Testis (tissue), 3 donors: ENCODE measurements around the gene MTG2. TPM values are rescaled to one million over a fixed set of nuclear protein-coding genes. Genes with fewer than 3 reads are reported as not detected.

Source experiments
- DNase-seq: peaks from one replicate; pipeline ENCODE4 v3.0.0-alpha.2; 2019
- H3K27ac ChIP-seq, 2 donors: fragments of 200-600 bp; sonication (generic); one replicate each; pipeline ENCODE4 v1.5.1; 2019
- H3K27me3 ChIP-seq: fragments of 200-600 bp; sonication (generic); one replicate; pipeline ENCODE4 v1.5.1; 2019
- H3K36me3 ChIP-seq: fragments of 200-600 bp; sonication (generic); one replicate; pipeline ENCODE4 v1.5.1; 2017; ENCODE audit warnings: low read depth; ENCODE audit errors: missing control alignments
- H3K4me1 ChIP-seq: fragments of 200-600 bp; sonication (generic); one replicate; pipeline ENCODE4 v1.5.1; 2019
- H3K4me3 ChIP-seq, 2 donors: fragments of 200-600 bp; sonication (generic); one replicate each; pipeline ENCODE4 v1.5.1; 2017 to 2019
- H3K9me3 ChIP-seq: fragments of 200-600 bp; sonication (generic); one replicate; pipeline ENCODE4 v1.5.1; 2017
- POLR2A ChIP-seq: fragments of 450-650 bp; IDR thresholded peaks from one replicate; pipeline ENCODE4 v1.6.1; 2017; ENCODE audit warnings: antibody characterized with exemption, mild to moderate bottlenecking, moderate library complexity
- WGBS, 2 donors: methylation state at CpG; one replicate each; pipeline ENCODE4 v1.1.5; 2018; 5-methylcytosine and 5-hydroxymethylcytosine counted together
- intact Hi-C: fragments of 100-400 bp; cut with DNase I; formaldehyde crosslinking; loops from one replicate; pipeline ENCODE4 v1.15.1; 2023; ENCODE audit warnings: low total_unique reads
- polyA plus RNA-seq: library from polyadenylated mRNA; stranded (reverse); fragments of 350-450 nt; fragmentation: Illumina TruSeq; extraction: RNeasy Lipid Tissue Mini Kit (QIAGEN cat#74804); gene quantifications from one replicate; pipeline ENCODE4 v1.2.3, GENCODE V29; 2014; ENCODE audit warnings: low read depth, low replicate concordance; ENCODE audit not compliant: insufficient read depth
- total RNA-seq, 2 donors: library from RNA; depleted of rRNA; stranded (reverse); fragments of >200 nt; gene quantifications; one replicate each; pipeline ENCODE4 v1.2.3, GENCODE V29; 2016
- TF ChIP-seq, protein P1 (sequence below), 3 experiments: fragments of 450-650 bp in 2 of 3; fragments of 200-600 bp in 1 of 3; sonication (generic) in 1 of 3; IDR thresholded peaks; one replicate each; pipeline ENCODE4 v1.5.1; 2016 to 2019; ENCODE audit warnings: antibody characterized with exemption in 3 of 3, mild to moderate bottlenecking in 2 of 3, moderate library complexity in 1 of 3

Gene MTG2
- total and polyA plus RNA-seq, 3 donors from 2014 or later, result 53.3 to 76.8 (median 61.9) TPM

- H3K9me3 ChIP-seq, result no peaks in the 10 kb centered on the region
- DNase-seq, result no peak
- no peaks in the 10 kb centered on the region for H3K27me3 ChIP-seq
- H3K27ac ChIP-seq, result no peak overlapping the region
- H3K4me1 ChIP-seq, result no peaks in the 10 kb centered on the region
- intact Hi-C loops, result no loop called here
- 90 to 93% methylated on average over 24 to 29 of the region's 29 CpGs for WGBS, 2 donors
- H3K36me3 ChIP-seq, result no peaks in the 10 kb centered on the region
- H3K4me3 ChIP-seq, result no peak overlapping the region
- TF ChIP-seq, protein P1, sequence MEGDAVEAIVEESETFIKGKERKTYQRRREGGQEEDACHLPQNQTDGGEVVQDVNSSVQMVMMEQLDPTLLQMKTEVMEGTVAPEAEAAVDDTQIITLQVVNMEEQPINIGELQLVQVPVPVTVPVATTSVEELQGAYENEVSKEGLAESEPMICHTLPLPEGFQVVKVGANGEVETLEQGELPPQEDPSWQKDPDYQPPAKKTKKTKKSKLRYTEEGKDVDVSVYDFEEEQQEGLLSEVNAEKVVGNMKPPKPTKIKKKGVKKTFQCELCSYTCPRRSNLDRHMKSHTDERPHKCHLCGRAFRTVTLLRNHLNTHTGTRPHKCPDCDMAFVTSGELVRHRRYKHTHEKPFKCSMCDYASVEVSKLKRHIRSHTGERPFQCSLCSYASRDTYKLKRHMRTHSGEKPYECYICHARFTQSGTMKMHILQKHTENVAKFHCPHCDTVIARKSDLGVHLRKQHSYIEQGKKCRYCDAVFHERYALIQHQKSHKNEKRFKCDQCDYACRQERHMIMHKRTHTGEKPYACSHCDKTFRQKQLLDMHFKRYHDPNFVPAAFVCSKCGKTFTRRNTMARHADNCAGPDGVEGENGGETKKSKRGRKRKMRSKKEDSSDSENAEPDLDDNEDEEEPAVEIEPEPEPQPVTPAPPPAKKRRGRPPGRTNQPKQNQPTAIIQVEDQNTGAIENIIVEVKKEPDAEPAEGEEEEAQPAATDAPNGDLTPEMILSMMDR (IDR thresholded peaks at IDR 0.05), result no peak
- no peak for TF ChIP-seq POLR2A
Observed at GRCh38 chr20:62163986-62164762, 18.7 kb upstream of the MTG2 start.

DNA sequence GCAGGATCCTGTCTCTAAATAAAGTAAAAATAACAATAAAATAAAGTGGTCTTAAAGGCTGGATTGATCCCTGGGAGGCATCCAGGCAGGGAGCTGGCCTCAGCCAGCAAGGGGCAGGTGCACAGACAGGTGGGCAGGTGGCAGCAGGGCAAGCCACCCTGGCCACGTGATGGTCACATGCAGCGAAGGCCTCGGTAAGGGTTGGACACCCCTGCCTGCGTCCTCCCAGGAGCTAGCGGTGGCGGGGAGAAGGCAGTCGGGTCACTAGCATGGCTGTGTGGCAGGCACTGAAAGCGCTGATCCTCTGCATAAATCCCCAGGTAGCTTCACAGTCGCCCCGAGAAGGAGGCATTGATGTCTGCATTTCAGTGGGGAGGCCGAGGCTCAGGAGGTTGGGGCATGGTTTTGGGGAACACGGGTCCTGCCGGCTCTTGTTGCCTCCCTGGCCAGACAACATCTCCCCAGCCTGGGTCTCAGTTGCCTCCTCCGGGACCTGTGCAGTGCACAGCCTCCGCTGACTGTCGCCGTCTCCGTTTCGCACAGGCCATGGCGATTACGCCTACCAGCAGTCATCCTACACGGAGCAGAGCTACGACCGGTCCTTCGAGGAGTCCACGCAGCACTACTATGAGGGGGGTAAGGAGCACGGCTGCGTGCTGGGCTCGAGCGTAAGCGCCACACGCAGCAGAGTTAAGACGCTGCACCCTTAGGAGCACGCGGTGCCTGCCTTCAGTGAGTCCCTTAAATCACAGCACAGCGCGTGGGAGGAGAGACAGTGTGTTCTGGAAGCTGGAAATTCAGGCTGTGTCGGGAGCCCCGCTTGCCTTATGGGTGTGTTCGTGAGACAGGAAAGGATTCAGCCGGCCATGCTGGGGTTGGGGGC, 17.7 kb upstream of the MTG2 start:
- intact Hi-C loops, result no loop called here
- H3K36me3 ChIP-seq, result no peaks in the 10 kb centered on the region
- H3K4me3 ChIP-seq, result no peak overlapping the region
- no peaks in the 10 kb centered on the region for H3K27me3 ChIP-seq
- no peaks in the 10 kb centered on the region for H3K9me3 ChIP-seq
- TF ChIP-seq POLR2A, result no peak
- TF ChIP-seq, protein P1 (IDR thresholded peaks at IDR 0.05), result no peak
- 90 to 93% methylated on average over 36 to 41 of the region's 41 CpGs for WGBS, 2 donors
- no peak for DNase-seq
- H3K27ac ChIP-seq, result no peak overlapping the region
- H3K4me1 ChIP-seq, result no peaks in the 10 kb centered on the region

DNA sequence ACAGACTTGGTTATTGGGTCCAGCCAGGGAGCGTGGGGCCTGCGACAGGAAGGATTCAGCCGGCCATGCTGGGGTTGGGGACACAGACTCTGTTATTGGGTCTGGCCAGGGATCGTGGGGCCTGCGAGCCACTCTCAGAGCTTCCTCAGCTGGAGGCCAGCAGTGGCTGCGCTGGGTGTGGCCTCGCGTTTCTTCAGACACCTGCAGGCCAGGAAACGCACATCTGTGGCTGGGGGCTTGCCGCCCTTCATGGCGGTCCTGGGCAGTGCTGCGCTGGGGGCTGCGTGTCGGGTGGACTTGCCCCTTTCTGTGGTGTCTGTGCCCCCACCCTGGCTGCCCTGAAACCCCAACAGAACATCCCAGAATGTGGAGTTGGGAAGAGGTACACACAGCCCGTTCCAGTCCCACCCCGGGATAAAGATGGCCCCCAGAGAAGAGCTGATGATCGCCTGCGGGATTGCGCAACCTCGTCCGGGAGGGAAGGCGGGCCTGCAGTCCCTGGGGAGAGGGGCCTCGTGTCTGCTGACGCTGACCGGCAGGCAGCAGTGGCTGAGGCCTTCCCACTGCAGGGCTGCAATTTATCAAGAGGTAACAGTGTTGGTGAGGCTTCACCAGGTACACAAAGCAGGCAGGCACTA, 16.9 kb upstream of the MTG2 start:
- DNase-seq, result no peak
- H3K4me1 ChIP-seq, result no peaks in the 10 kb centered on the region
- no peak overlapping the region for H3K27ac ChIP-seq
- intact Hi-C loops, result no loop called here
- H3K36me3 ChIP-seq, result no peaks in the 10 kb centered on the region
- no peaks in the 10 kb centered on the region for H3K27me3 ChIP-seq
- no peak overlapping the region for H3K4me3 ChIP-seq
- H3K9me3 ChIP-seq, result no peaks in the 10 kb centered on the region
- 88 to 92% methylated on average over 7 to 25 of the region's 25 CpGs for WGBS, 2 donors
- TF ChIP-seq, protein P1 (IDR thresholded peaks at IDR 0.05), result no peak
- TF ChIP-seq POLR2A, result no peak

DNA sequence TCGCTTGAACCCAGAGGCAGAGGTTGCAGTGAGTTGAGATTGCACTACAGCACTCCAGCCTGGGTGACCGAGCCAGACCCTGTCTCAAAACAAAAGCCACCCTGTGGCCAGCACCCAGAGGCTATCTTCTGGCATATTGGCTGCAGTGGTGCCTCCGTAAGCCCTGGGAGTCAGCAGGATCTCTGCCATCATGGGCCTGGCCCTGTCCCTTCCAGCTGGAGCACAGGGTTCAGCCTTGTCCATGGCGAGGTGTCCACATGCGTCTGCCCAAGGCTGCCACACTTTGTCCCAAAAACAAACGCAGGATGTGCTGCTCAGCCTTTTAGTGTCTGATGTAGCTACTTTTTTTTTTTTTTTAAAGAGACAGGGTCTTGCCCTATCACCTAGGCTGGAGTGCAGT, 15.4 kb upstream of the MTG2 start:
- intact Hi-C loops, result no loop called here
- TF ChIP-seq, protein P1 (IDR thresholded peaks at IDR 0.05), result no peak
- TF ChIP-seq POLR2A, result no peak
- H3K36me3 ChIP-seq, result no peaks in the 10 kb centered on the region
- H3K27ac ChIP-seq, result no peak overlapping the region
- DNase-seq, result no peak
- H3K27me3 ChIP-seq, result no peaks in the 10 kb centered on the region
- H3K4me3 ChIP-seq, result no peak overlapping the region
- H3K9me3 ChIP-seq, result no peaks in the 10 kb centered on the region
- whole genome bisulfite sequencing, 2 donors, result 58 to 72% methylated on average over 4 to 6 of the region's 6 CpGs
- no peaks in the 10 kb centered on the region for H3K4me1 ChIP-seq
